MG63 (cell line): ENCODE data around the gene ACSS1. TPM values are rescaled to one million over a fixed set of nuclear protein-coding genes. Genes with fewer than 3 reads are reported as not detected.

Experiments
- DNase-seq: peaks from one replicate; pipeline ENCODE4 v3.0.0-alpha.2; 2020
- H3K27me3 ChIP-seq: fragments of 250-450 bp; sonication (Bioruptor Pico); 2 replicates; pipeline ENCODE4 v1.5.1; 2020; ENCODE audit warnings: mild to moderate bottlenecking, moderate library complexity
- H3K36me3 ChIP-seq: fragments of 250-450 bp; sonication (Bioruptor Pico); 2 replicates; pipeline ENCODE4 v1.5.1; 2020; ENCODE audit warnings: mild to moderate bottlenecking, moderate library complexity
- H3K4me3 ChIP-seq: fragments of 250-450 bp; sonication (Bioruptor Pico); 2 replicates; pipeline ENCODE4 v1.5.1; 2020; ENCODE audit warnings: mild to moderate bottlenecking, moderate library complexity
- H3K9me3 ChIP-seq: fragments of 250-450 bp; sonication (Bioruptor Pico); 2 replicates; pipeline ENCODE4 v1.5.1; 2020; ENCODE audit warnings: mild to moderate bottlenecking, moderate library complexity
- total RNA-seq: library from RNA; depleted of rRNA; stranded (reverse); fragments of >200 nt; shearing (Covaris generic); gene quantifications from 2 replicates; pipeline ENCODE4 v1.2.3, GENCODE V29; 2014; ENCODE audit warnings: low replicate concordance

The ACSS1 gene
- total RNA-seq, 1 experiment from 2014 or later = 0.10 TPM

- Histone ChIP-seq H3K4me3 (no peak overlapping the region), H3K27me3 (no peaks in the 10 kb centered on the region), H3K9me3 (no peaks in the 10 kb centered on the region), H3K36me3 (no peaks in the 10 kb centered on the region)
- no peak for DNase-seq
Measured at GRCh38 chr20:25044660-25045342, 13.1 kb downstream of the ACSS1 start.

GRCh38 chr20:25044261-25044560, 13.7 kb downstream of the ACSS1 start:
- Histone ChIP-seq H3K27me3 (no peaks in the 10 kb centered on the region), H3K36me3 (no peaks in the 10 kb centered on the region), H3K4me3 (no peak overlapping the region), H3K9me3 (no peaks in the 10 kb centered on the region)
- DNase-seq = no peak

DNA sequence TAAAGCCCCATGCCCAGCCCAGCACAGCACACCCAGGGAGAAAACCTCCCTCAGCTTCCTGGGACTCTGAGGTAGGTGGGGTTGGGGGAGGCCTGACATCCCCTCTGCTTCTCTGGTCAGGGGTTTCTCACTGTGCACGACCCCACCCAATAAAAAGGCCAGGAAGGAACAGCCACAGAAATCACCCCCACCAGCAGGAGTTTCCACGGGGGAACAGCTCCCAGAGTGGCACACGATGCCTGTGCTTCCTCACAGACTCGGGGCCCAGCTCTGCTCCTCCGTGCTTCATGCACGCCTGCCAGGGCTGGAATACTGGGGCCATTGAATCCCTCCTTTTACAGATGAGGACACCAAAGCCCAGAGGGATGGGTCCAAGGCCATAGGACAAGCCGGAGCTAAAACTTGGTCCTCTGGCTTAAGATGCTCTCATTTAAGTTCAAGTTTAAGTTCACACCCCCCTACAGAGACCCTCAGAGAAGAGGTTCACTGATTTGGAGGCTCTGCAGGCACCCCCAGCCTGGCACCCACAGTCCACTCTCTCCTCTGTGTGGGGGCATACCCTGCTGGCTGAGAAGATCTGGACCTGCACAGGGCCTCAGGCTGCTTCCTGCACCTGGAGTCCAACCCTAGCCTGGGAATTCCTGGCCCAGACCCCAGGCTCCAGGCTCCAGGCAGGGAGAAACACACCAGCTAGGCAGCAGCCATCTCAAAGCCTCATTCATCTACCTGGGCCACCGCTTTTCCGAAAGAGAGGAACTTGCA, 14.3 kb downstream of the ACSS1 start:
- Histone ChIP-seq H3K36me3 (no peaks in the 10 kb centered on the region), H3K27me3 (no peaks in the 10 kb centered on the region), H3K4me3 (no peak overlapping the region), H3K9me3 (no peaks in the 10 kb centered on the region)
- DNase-seq = no peak

GRCh38 chr20:25042531-25043498, 15.1 kb downstream of the ACSS1 start:
- DNase-seq = no peak
- Histone ChIP-seq H3K27me3 (no peaks in the 10 kb centered on the region), H3K9me3 (no peaks in the 10 kb centered on the region), H3K4me3 (no peak overlapping the region), H3K36me3 (no peaks in the 10 kb centered on the region)

GRCh38 chr20:25041813-25042530, 16.0 kb downstream of the ACSS1 start:
- no peak overlapping the region for H3K4me3 ChIP-seq
- H3K36me3 ChIP-seq = no peaks in the 10 kb centered on the region
- DNase-seq = no peak
- H3K27me3 ChIP-seq = no peaks in the 10 kb centered on the region
- H3K9me3 ChIP-seq = no peaks in the 10 kb centered on the region

DNA sequence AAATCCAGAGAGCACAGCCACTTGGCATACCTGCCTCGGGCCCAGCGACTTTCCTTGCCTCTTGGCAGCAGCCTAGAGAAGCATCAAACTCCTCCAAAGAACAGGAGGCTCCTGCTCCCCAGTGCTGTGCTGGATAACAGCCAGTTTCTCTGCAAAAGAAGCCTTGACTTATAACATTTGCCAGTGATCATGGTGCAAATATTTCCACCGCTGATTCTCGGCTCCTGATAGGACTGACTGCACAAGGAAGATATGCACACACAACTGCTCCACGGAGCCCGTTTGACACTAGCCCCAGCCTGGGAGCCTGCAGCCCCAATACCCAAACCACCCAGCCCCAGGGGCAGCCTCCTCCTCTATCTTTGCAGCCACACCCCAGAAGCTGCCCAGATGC, 17.5 kb downstream of the ACSS1 start:
- no peak overlapping the region for H3K4me3 ChIP-seq
- no peaks in the 10 kb centered on the region for H3K36me3 ChIP-seq
- peak; percentile 62 for DNase-seq
- no peaks in the 10 kb centered on the region for H3K27me3 ChIP-seq
- H3K9me3 ChIP-seq = no peaks in the 10 kb centered on the region

GRCh38 chr20:25039697-25040437, 18.1 kb downstream of the ACSS1 start:
- Histone ChIP-seq H3K9me3 (no peaks in the 10 kb centered on the region), H3K4me3 (no peak overlapping the region), H3K27me3 (no peaks in the 10 kb centered on the region), H3K36me3 (no peaks in the 10 kb centered on the region)
- DNase-seq = peak; percentile 94

GRCh38 chr20:25038591-25039015, 19.3 kb downstream of the ACSS1 start:
- H3K9me3 ChIP-seq = no peaks in the 10 kb centered on the region
- H3K4me3 ChIP-seq = no peak overlapping the region
- H3K27me3 ChIP-seq = no peaks in the 10 kb centered on the region
- DNase-seq = no peak
- no peaks in the 10 kb centered on the region for H3K36me3 ChIP-seq

- Histone ChIP-seq H3K9me3 (no peaks in the 10 kb centered on the region), H3K4me3 (no peak overlapping the region), H3K27me3 (no peaks in the 10 kb centered on the region), H3K36me3 (no peaks in the 10 kb centered on the region)
- no peak for DNase-seq
Measured at GRCh38 chr20:25038103-25038410, 19.9 kb downstream of the ACSS1 start.

- H3K27me3 ChIP-seq = no peaks in the 10 kb centered on the region
- H3K36me3 ChIP-seq = no peaks in the 10 kb centered on the region
- no peaks in the 10 kb centered on the region for H3K9me3 ChIP-seq
- DNase-seq = no peak
- H3K4me3 ChIP-seq = no peak overlapping the region
Measured at GRCh38 chr20:25037288-25038102, 20.4 kb downstream of the ACSS1 start.

GRCh38 chr20:25036331-25036936, 21.5 kb downstream of the ACSS1 start:
- H3K9me3 ChIP-seq = no peaks in the 10 kb centered on the region
- H3K4me3 ChIP-seq = no peak overlapping the region
- H3K36me3 ChIP-seq = no peaks in the 10 kb centered on the region
- no peak for DNase-seq
- no peaks in the 10 kb centered on the region for H3K27me3 ChIP-seq

GRCh38 chr20:25035921-25036320, 22.0 kb downstream of the ACSS1 start:
- DNase-seq = no peak
- no peaks in the 10 kb centered on the region for H3K27me3 ChIP-seq
- H3K9me3 ChIP-seq = no peaks in the 10 kb centered on the region
- no peaks in the 10 kb centered on the region for H3K36me3 ChIP-seq
- H3K4me3 ChIP-seq = no peak overlapping the region

GRCh38 chr20:25033924-25034300, 24.0 kb downstream of the ACSS1 start:
- Histone ChIP-seq H3K9me3 (no peaks in the 10 kb centered on the region), H3K27me3 (no peaks in the 10 kb centered on the region), H3K36me3 (no peaks in the 10 kb centered on the region), H3K4me3 (no peak overlapping the region)
- no peak for DNase-seq

GRCh38 chr20:25033265-25033923, 24.5 kb downstream of the ACSS1 start:
- no peaks in the 10 kb centered on the region for H3K27me3 ChIP-seq
- no peaks in the 10 kb centered on the region for H3K36me3 ChIP-seq
- DNase-seq = no peak
- no peak overlapping the region for H3K4me3 ChIP-seq
- no peaks in the 10 kb centered on the region for H3K9me3 ChIP-seq
